ENCODE results near the gene TAF6.

TAF6 gene

DNA sequence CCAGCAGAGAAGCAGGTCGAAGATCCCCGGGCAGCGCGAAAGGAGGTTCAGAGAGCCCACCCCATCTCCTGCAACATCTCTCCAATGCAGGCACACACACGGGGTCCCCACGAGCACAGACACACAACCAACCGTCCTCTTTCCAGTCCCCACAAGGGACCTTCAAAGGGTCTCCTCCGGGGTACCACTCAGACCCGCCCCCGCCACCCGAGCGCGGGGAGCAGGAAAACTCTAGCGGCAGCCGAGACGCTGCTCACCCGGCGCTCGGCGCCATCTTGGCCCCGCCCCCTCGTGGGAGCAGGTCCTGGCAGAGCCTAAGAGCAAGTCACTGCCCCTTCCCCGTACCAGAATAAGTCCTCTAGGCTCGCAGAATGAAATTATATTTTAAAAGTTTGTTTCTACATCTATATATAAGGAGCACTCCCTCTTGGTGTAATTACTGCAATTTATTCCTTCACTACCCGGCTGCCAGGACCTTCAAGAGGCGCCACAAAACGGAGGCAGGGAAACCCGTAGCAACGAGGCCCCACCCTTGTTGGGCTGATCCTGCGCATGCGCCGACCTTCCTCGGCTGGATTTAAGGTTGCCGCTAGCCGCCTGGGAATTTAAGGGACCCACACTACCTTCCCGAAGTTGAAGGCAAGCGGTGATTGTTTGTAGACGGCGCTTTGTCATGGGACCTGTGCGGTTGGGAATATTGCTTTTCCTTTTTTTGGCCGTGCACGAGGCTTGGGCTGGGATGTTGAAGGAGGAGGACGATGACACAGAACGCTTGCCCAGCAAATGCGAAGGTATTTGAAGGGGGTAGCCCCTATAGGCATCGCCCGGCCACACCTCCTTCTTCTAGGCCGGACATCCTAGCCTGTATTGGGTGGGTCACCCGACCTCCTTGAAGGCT, at the start of gene TAF6, which contains the start of gene CNPY4:
Gene TAF6, minus strand, starts transcription at position 287 of the 898 bp plus-strand sequence. CDS start 5,149 bp downstream, outside the sequence.
Gene CNPY4, plus strand, starts transcription at position 563 of the 898 bp plus-strand sequence. Its CDS starts 111 bp downstream, at position 674.
- DNase-seq (ENCODE audit: extremely low read depth in 1 of 2, low read depth in 1 of 2) = peak; percentile 92 to 93

DNA sequence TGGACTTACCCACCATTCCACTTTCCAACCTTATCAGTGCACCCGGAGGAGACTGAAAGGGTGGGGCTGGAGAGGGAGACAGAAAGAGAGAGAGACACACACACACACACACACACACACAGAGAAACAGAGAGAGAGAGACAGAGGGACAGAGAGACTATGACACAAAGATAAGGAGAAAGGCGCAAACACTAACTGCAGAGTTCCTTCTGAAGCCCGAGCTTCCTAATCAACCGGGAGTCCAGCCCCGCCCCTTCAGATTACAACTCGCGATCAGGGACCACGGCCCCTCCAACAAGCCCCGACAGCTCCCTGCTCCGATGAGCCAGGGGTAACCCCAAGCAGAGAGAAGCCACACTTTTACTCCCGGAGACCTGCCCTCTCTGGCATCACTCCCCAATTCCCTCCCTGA, 48.8 kb upstream of the TAF6 start:
- DNase-seq (ENCODE audit: extremely low read depth in 1 of 2, low read depth in 1 of 2) = no peak

DNA sequence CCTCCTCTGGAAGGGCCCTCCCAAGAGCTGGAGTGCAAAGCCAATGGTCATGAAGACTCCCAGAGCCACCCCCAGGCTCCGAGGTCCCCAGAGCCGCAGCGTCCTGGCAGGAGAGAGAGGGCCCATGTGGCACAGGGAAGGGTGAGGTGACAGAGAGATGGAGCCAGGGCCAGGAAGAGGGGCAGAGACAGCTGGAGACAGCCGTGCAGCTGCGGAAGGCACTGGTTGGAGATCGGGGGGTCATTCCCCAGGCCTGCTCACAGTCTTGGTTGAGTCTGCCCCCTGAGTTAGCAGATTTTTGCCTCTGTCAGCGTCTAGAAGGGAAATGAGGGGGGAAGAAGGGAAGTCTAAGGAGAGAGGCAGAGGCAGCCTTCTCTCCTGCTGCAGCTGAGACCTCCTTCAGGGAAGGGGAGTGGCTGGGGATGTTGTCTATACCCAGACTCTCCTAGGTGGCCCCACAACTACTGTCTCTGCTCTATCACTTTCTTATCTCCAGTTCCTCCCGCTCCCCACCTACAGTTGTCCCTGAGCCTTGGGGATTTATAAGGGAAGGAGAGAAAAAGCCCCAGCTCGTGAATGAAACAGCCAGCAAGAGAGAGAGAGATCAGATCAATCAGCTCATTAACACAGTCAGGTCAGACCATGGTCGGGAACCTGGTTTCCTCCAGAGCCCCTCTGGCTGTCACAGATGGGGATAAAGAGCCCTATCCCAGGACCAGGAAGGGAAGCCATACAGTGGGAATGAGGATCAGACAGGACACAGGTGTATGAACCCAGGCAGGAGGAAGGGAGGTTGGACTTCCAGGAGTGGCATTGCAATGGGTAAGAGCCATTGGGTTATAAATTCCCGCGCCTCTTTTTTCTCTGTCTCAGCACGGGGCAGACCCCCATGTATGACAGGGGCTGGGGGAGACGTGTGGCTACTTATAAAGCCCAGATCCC, 48.1 kb upstream of the TAF6 start:
- DNase-seq (ENCODE audit: extremely low read depth in 1 of 2, low read depth in 1 of 2) = no peak

DNA sequence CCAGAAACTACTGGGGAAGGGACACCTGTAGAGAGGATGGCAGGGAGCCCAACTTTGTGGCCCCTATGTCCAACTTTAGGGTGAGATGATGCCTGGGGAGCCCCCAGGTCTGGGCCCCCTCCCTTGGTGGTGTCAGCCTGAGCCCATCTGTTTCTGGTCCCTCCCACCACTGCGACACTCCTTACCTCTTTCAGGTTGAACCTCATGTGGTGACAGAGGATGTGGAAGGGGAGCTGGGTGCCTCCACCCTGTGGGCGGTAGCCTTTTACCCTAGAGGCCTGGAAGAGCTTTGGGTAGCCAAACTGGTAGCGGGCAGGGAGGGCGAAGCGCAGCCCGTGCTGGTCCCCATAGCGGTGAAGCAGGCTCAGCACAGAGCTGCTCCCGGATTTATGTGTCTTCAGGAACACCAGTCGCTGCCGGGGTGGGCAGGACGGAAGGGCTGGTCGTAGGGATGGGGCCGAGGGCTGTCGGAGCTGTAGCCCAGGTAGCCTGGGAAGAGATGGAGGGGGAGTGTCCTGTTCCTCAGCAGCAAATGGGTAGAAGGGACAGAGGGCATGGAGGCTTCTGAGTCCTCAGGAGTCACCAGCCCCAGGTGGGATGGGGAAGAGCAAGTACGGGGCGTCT, 47.3 kb upstream of the TAF6 start:
- DNase-seq (ENCODE audit: extremely low read depth in 1 of 2, low read depth in 1 of 2) = no peak

DNA sequence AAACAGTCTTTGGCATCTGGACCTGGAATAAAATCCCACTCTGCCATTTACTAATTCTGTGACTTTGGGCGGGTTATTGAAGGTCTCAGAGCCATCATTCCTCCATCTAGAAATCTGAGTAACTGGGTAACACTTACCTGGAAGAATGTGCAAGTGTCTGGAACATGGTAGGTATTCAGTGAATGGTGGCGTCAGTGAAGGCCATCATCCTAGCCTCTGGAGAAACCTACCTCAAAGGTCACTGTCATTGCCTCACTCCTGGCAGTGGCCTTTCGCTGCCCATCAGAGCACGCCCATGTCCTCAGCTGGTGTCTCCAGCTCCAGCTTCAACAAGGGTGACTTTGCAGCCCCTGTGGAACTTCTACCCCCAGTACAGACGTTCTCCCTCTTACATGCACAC, 44.7 kb upstream of the TAF6 start:
- no peak for DNase-seq (ENCODE audit: extremely low read depth in 1 of 2, low read depth in 1 of 2)

DNA sequence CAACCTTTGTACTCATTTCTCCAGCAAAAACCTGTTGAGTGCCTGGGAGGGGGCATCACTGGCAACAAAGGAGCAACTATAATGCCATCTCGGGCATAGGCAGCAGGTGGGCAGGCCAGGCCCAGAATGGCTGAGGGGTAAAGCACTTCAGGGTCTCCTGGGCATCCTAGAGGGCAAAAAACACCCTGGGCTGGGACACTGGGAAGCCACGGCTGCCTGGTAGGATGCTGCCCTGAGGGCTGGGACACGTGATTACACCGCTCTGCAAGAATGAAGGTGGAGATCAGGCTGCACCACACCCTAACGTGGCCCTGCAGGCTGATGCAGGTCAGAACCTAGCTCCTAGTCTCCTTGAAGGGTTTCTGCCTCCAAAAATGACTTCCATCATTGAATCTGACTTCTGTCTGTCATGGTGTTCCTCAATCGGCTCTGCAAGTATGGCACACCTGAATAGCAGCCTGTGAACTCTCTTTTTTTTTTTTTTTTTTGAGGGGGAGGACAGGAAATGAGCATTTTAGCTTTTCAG, 43.9 kb upstream of the TAF6 start:
- DNase-seq (ENCODE audit: extremely low read depth in 1 of 2, low read depth in 1 of 2) = no peak

DNA sequence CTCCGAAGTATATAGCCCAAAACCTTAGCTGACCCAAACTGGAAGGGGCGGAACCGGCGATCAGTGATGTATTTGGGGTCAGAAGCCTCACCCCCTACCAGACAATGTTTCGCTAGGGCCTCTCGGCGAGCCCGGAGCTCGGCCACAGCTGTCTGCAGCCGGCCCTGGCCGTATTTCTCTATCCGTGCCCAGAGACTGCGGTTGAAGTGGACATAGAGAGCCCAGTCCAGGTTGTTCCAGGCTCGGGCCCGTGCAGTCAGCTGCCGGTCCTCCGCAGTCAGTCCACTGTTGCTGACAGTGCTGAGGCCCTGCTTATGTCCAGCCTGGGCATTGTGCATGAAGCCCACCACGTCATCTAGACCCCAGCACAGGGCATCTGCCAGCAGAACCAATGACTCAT, 40.9 kb upstream of the TAF6 start:
- no peak for DNase-seq (ENCODE audit: extremely low read depth in 1 of 2, low read depth in 1 of 2)

DNA sequence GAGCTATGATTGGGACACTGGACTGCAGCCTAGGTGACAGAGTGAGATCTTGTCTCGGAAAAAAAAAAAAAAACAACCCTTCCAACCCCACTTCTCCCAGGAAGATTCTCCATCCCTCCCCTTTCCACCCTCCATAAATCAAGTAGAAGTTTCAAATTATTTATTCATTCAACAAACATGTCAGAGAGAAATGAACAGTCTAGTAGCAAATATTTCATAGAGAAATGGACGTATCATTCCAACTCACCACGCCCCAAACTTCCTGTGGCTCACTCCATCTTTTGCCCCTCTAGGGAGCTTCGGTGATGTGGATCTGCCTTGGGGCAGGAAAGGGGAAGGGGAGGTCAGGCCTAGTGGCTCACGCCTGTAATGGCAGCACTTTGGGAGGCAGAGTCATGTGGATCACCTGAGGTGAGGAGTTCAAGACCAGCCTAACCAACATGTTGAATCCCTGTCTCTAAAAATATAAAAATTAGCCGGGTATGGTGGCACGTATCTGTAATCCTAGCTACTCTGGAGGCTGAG, 40.0 kb upstream of the TAF6 start:
- no peak for DNase-seq (ENCODE audit: extremely low read depth in 1 of 2, low read depth in 1 of 2)

DNA sequence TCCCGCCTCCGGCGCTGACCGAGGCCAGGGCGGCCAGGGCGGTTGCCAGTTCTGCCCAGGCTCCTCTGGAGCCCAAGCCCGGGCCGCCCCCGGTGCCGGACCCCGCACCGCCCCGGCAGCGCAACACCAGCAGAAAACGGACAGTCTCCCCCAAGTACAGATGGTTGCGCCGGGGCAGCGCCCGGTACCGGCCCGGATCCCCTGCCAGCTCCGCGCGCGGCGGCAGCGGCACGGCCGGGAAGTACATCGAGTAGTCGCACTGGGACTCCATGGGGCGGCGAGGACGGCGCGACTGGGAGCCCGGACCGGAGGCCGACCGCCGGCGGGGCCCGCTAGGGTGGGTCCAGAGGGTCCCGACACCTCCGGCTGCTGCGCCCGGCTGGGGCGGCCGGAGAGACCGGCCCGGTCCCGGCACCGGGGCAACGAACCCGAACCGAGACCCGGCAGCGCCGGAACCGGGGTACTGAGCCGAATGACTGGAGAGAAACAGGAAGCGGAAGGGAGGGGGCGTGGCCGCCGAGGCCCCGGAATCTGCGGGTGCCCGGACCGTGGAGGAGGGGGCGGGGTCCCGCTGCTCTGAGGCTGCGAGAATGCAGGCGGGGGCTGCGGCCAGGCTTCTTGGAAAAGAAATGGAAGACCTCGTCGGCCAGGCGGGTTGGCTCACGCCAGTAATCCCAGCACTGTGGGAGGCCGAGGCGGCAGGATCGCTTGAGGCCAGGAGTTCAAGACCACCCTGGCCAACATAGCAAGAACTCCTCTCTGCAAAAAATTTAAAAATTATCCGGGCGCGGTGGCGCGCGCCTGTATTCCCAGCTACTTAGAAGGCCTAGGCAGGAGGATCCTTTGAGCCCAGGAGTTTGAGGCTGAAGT, 39.3 kb upstream of the TAF6 start, which contains the start of gene TRAPPC14:
Gene TRAPPC14, minus strand, starts transcription at position 495 of the 870 bp plus-strand sequence. Its CDS starts 224 bp downstream, at position 271.
- peak; percentile 73 to 87 for DNase-seq (ENCODE audit: extremely low read depth in 1 of 2, low read depth in 1 of 2)

DNA sequence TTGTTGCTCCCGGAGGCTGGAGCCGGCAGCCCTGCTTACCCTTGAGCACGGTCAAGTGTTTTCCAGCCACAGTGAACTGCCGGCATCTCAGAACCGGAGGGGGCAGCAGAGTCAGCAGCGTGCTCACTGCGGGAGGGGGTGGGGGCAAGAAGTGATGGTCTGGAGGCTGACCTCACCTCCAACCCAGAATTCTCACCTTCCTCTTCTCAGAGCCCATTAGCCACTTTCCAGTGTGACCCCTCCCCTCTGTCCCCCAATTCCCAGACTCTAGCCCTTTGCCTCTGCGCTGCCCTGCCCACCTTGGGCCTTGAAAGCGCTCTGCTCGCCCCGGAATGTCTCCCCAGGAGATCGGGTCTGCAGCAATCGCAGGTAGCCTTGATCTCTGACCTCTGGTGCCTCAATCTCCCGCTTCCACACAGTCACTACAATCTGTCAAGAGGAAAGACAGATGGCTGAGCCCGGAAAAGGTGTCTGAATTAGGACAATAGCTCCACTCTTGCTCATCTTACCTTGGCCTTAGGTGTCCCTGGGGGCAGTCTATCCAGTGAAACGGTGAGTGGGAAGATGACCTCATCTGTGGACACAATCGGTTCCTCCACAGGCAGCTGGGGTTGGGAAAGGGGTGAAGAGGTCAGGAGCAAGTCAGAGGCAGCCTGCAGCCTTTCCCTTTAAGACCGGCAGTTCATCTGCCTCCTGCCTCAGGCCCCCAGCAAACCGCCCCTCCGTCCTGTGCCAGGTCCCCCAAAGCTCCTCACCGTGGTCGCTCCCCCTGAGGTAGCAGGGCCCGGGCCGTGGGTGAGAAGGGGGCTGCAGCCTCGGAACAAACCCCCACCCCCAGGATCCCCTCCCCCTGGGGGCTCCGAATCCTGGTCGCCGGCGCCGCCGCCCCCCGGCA, 38.4 kb upstream of the TAF6 start:
- no peak for DNase-seq (ENCODE audit: extremely low read depth in 1 of 2, low read depth in 1 of 2)

DNA sequence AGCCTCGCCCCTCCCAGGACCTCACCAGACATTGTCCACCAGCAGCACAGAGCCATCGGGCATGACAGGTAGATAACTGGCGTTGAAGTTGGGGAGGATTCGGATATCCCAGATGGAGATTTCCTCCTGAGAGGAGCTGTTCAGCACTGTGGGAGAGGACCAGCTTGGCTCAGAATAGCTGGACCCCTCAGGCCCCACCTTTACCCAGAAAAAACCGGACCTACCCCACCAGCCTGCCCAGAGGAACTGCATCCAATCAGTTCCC, 37.8 kb upstream of the TAF6 start:
- no peak for DNase-seq (ENCODE audit: extremely low read depth in 1 of 2, low read depth in 1 of 2)

DNA sequence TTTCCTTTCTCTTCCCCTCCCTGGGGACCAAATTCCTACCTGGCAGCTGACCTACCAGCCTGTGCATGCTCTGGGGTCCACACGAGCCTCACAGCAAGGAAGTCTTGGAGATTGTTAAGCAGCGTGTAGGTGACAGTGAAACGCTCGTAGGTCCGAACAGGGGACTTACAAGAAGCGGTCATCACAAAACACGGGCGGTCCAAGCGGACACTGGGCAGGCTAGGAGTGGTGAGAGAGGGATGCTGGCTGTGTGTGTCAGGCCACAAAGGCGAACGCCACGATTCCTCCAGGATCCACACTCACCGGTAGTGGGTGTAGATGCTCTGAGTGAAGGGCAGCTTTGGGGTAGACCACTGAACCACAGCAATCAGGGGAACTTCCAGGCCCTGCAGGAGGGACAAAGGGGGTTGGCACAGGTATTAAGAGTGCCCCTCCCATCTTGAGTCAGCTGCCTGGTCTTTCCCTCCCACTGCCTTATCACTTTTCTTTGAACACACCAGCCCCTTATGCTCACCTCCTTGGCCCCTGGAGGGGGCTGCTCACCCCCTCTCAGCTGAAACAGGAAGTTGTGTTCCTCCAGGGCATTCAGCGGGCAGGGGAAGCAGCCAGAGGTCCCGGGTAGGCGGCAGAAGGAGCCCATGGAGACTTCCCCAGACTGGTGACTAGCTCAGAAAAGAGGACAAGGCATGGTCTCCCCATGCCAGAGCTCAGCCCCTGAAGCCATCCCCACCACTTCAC, 37.3 kb upstream of the TAF6 start:
- DNase-seq (ENCODE audit: extremely low read depth in 1 of 2, low read depth in 1 of 2) = no peak

DNA sequence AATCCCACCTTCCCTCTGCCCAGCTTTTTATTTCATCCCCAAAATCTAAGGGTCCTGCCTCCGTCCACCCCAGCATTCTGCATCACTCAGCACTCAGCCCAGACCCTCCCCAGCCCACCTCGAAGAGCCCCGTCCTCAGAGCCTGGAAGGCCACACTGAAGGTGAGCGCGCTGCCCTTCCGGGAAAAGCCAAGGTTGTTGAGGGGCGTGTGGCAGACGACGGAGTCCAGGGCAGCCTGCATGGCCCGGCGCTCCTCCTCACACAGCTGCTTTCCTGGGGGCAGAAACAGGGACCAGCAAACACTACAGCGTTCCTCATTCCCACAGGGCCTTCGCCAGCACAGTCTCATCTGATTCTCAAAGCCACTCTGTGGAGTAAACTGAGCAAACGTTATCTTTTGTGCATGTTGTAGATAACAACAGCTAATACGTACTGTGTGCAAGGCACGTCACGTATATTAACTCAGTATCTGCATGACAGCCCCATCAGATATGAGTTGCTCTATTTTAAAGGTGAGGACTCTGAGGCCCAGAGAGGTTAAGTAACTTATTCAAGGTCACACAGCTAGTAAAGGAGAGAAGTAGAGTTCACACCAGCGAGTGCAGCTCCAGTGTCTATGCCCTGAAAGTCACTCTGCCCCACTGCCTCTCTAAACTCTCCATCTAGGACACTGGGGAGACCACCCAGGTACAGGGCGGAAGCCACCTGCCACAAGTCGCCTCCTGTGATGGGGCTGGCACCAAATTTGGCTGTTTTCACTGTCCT, 36.6 kb upstream of the TAF6 start:
- no peak for DNase-seq (ENCODE audit: extremely low read depth in 1 of 2, low read depth in 1 of 2)

DNA sequence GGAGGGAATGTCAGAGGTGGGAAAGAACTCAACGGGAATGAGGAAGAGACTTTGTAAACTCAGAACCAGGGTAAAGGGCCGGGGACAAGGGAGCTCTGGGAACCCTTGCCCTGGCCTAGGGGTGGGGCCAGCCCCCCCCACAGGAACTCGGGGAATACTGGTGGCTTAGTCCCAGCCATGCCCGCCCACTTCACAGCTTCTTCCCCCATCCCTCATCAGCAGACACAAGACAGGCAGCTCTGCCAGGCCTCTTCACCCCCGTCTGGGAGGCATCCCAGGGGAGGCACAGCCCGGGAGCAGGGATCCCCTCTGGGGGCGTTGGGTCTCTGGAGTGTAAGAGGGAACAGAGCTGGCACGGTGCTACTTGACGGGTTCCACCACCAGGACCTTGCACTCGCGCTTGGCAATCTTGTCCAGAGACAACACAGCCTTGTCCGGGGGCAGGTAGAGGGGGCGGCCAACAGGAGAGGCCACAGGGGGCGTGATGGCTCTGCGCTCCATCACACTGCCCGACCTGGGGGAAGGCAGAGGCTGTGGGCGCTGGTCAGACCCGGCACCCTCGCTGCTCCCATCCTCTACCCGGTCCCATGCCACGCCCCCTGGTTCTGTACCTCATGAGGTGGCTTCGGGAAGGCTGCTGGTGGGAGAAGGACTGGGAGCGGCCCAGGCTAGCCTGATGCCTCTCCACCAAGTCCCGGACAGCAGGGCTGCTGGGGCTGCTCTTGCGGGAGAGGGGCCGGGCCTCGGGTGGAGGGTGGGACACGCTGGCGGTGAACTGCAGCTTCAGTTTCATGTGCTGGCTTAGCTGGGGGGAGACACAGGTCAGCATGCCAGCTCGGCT, 35.7 kb upstream of the TAF6 start:
- DNase-seq (ENCODE audit: extremely low read depth in 1 of 2, low read depth in 1 of 2) = no peak

DNA sequence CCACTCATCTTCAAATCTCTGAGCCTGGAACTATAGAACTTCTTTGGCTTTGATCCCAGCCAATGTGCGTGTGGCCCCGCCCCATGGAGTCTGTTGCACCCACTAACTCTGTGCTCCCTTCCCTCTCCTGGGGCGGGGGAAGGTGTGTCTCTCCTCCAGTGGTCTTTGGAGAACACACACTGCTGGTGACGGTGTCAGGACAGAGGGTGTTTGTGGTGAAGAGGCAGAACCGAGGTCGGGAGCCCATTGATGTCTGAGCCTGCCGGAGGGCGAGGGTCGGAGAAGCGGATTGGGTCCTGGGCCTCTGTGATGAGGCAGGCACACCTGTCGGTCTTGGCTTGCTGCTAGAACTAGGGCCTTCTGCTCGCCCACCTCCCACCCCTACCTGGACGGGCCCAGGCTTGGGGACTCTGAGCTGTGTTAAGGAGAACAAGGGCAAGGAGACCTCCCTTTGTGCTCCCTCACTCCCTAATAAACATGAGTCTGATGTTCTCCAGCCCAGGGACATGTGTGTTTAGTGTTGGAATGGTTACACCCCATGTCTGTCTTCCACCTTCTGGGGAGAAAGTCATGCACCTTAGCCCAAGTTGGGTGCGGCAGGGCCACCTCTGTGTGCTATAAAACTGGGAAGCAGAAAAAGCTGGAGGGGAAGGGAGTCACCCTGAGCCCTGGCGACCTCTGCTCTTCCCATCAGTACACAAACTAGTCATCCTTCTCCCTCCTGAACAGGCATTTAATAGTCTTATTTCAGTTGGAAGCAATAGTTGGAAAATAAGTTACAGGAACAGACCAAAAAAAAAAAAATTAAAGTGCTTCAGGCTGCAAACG, 34.8 kb upstream of the TAF6 start:
- no peak for DNase-seq (ENCODE audit: extremely low read depth in 1 of 2, low read depth in 1 of 2)

Data from activated CD8-positive, alpha-beta memory T cell treated with anti-CD3 and anti-CD28 coated beads for 1 hour (primary cell).